ENCODE measurements around the gene PRKCD.

Gene PRKCD

GRCh38 chr3:53114412-53115074 lies 46.5 kb upstream of the PRKCD start:
- Histone ChIP-seq H3K79me1 (ENCODE audit: low read depth, low read length) (no peaks in the 10 kb centered on the region), H3K4me2 (ENCODE audit: insufficient read depth, low read length, poor library complexity, severe bottlenecking) (no peak overlapping the region), H3K9ac (ENCODE audit: low read depth, low read length, poor library complexity) (no peak overlapping the region), H3K27me3 (ENCODE audit: control insufficient read depth in 3 of 3, insufficient read depth in 3 of 3, low read depth in 1 of 3, low read length in 3 of 3) (no peaks in the 10 kb centered on the region), H3K4me3 (ENCODE audit: low read length in 2 of 2) (no peak overlapping the region), H2BK15ac (ENCODE audit: low read length) (no peak overlapping the region), H3K23ac (ENCODE audit: low read depth, low read length, poor library complexity) (no peak overlapping the region), H3K14ac (ENCODE audit: low read length) (no peak overlapping the region), H2AFZ (ENCODE audit: low read length) (no peak overlapping the region), H3K4ac (ENCODE audit: low read length) (no peak overlapping the region), H2BK5ac (ENCODE audit: low read length) (no peak overlapping the region), H4K8ac (ENCODE audit: low read depth, low read length) (no peak overlapping the region), H2BK120ac (ENCODE audit: low read depth, low read length) (no peak overlapping the region), H3K18ac (ENCODE audit: low read length) (no peak overlapping the region), H3K36me3 (replicated peaks in 1 of 2; ENCODE audit: control insufficient read depth in 2 of 2, insufficient read depth in 2 of 2, low read length in 2 of 2) (peaks cover 15 to 76% of the 10 kb centered on the region in 2 donors), H4K91ac (ENCODE audit: low read depth, low read length, poor library complexity) (no peak overlapping the region), H3K9me3 (replicated peaks in 1 of 2; ENCODE audit: control insufficient read depth in 2 of 2, insufficient read depth in 1 of 2, low read depth in 1 of 2, low read length in 2 of 2) (no peaks in the 10 kb centered on the region), H2AK5ac (ENCODE audit: low read depth, low read length) (no peak overlapping the region), H2BK12ac (ENCODE audit: low read length) (no peak overlapping the region), H3K4me1 (ENCODE audit: control insufficient read depth in 2 of 2, insufficient read depth in 1 of 2, low read depth in 1 of 2, low read length in 2 of 2) (no peaks in the 10 kb centered on the region), H3K27ac (replicated peaks; ENCODE audit: low read length) (no peak overlapping the region)
- no CpG with 5 or more reads among the region's 5 CpGs for WGBS, 2 donors (ENCODE audit: extremely low coverage in 2 of 2, insufficient read length in 2 of 2, insufficient replicate concordance in 1 of 2)
- DNase-seq (ENCODE audit: low spot score), result no peak

- Histone ChIP-seq H2BK12ac (ENCODE audit: low read length) (no peak overlapping the region), H3K27me3 (ENCODE audit: control insufficient read depth in 3 of 3, insufficient read depth in 3 of 3, low read depth in 1 of 3, low read length in 3 of 3) (no peaks in the 10 kb centered on the region), H3K23ac (ENCODE audit: low read depth, low read length, poor library complexity) (no peak overlapping the region), H3K36me3 (replicated peaks in 1 of 2; ENCODE audit: control insufficient read depth in 2 of 2, insufficient read depth in 2 of 2, low read length in 2 of 2) (peaks cover 25 to 79% of the 10 kb centered on the region in 2 donors), H3K14ac (ENCODE audit: low read length) (no peak overlapping the region), H2BK15ac (ENCODE audit: low read length) (no peak overlapping the region), H3K4me1 (ENCODE audit: control insufficient read depth in 2 of 2, insufficient read depth in 1 of 2, low read depth in 1 of 2, low read length in 2 of 2) (no peaks in the 10 kb centered on the region), H2AK5ac (ENCODE audit: low read depth, low read length) (no peak overlapping the region), H3K4me2 (ENCODE audit: insufficient read depth, low read length, poor library complexity, severe bottlenecking) (no peak overlapping the region), H3K4ac (ENCODE audit: low read length) (no peak overlapping the region), H4K91ac (ENCODE audit: low read depth, low read length, poor library complexity) (no peak overlapping the region), H4K8ac (ENCODE audit: low read depth, low read length) (no peak overlapping the region), H3K4me3 (ENCODE audit: low read length in 2 of 2) (no peak overlapping the region), H3K27ac (replicated peaks; ENCODE audit: low read length) (no peak overlapping the region), H2AFZ (ENCODE audit: low read length) (no peak overlapping the region), H3K9me3 (replicated peaks in 1 of 2; ENCODE audit: control insufficient read depth in 2 of 2, insufficient read depth in 1 of 2, low read depth in 1 of 2, low read length in 2 of 2) (no peaks in the 10 kb centered on the region), H2BK120ac (ENCODE audit: low read depth, low read length) (no peak overlapping the region), H3K18ac (ENCODE audit: low read length) (no peak overlapping the region), H3K79me1 (ENCODE audit: low read depth, low read length) (no peaks in the 10 kb centered on the region), H2BK5ac (ENCODE audit: low read length) (no peak overlapping the region), H3K9ac (ENCODE audit: low read depth, low read length, poor library complexity) (no peak overlapping the region)
- DNase-seq (ENCODE audit: low spot score), result no peak
- WGBS, 2 donors (ENCODE audit: extremely low coverage in 2 of 2, insufficient read length in 2 of 2, insufficient replicate concordance in 1 of 2), result no CpG with 5 or more reads among the region's 1 CpG
Observed at GRCh38 chr3:53116956-53117355, 44.1 kb upstream of the PRKCD start.

DNA sequence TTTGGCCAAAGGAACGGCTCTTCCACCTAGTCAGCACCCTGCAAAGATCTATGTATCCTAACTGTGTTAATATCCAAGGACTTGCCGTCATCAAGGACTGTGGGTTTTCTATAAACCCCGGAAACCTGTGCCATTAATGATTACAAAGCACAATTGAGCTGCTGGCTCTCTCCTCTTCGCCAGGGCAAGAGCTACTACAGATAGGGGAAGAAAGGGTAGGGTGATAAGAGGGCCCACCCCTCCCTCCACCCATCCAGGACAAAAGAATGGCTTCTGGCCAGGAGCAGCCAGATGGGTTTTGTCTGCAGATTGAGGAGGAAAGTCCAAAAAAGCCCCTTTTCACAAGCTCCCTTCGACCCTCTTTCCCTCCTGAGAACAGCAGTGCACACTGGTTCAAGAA lies 40.7 kb upstream of the PRKCD start:
- H2BK120ac ChIP-seq (ENCODE audit: low read depth, low read length), result no peak overlapping the region
- H3K4me3 ChIP-seq (ENCODE audit: low read length in 2 of 2), result no peak overlapping the region
- H3K79me1 ChIP-seq (ENCODE audit: low read depth, low read length), result no peaks in the 10 kb centered on the region
- no peak overlapping the region for H3K23ac ChIP-seq (ENCODE audit: low read depth, low read length, poor library complexity)
- H3K9me3 ChIP-seq (replicated peaks in 1 of 2; ENCODE audit: control insufficient read depth in 2 of 2, insufficient read depth in 1 of 2, low read depth in 1 of 2, low read length in 2 of 2), result no peaks in the 10 kb centered on the region
- H3K4me2 ChIP-seq (ENCODE audit: insufficient read depth, low read length, poor library complexity, severe bottlenecking), result no peak overlapping the region
- DNase-seq (ENCODE audit: low spot score), result no peak
- H2BK15ac ChIP-seq (ENCODE audit: low read length), result no peak overlapping the region
- no peak overlapping the region for H3K4ac ChIP-seq (ENCODE audit: low read length)
- no peak overlapping the region for H2AFZ ChIP-seq (ENCODE audit: low read length)
- H3K14ac ChIP-seq (ENCODE audit: low read length), result no peak overlapping the region
- H3K4me1 ChIP-seq (ENCODE audit: control insufficient read depth in 2 of 2, insufficient read depth in 1 of 2, low read depth in 1 of 2, low read length in 2 of 2), result no peaks in the 10 kb centered on the region
- H3K27me3 ChIP-seq (ENCODE audit: control insufficient read depth in 3 of 3, insufficient read depth in 3 of 3, low read depth in 1 of 3, low read length in 3 of 3), result no peaks in the 10 kb centered on the region
- no peak overlapping the region for H4K91ac ChIP-seq (ENCODE audit: low read depth, low read length, poor library complexity)
- no peak overlapping the region for H3K9ac ChIP-seq (ENCODE audit: low read depth, low read length, poor library complexity)
- H2AK5ac ChIP-seq (ENCODE audit: low read depth, low read length), result no peak overlapping the region
- H3K18ac ChIP-seq (ENCODE audit: low read length), result no peak overlapping the region
- no peak overlapping the region for H4K8ac ChIP-seq (ENCODE audit: low read depth, low read length)
- WGBS, 2 donors (ENCODE audit: extremely low coverage in 2 of 2, insufficient read length in 2 of 2, insufficient replicate concordance in 1 of 2), result no CpG with 5 or more reads among the region's 5 CpGs
- no peak overlapping the region for H2BK12ac ChIP-seq (ENCODE audit: low read length)
- H2BK5ac ChIP-seq (ENCODE audit: low read length), result no peak overlapping the region
- H3K36me3 ChIP-seq (replicated peaks in 1 of 2; ENCODE audit: control insufficient read depth in 2 of 2, insufficient read depth in 2 of 2, low read length in 2 of 2), result peaks cover 46 to 93% of the 10 kb centered on the region in 2 donors
- no peak overlapping the region for H3K27ac ChIP-seq (replicated peaks; ENCODE audit: low read length)

DNA sequence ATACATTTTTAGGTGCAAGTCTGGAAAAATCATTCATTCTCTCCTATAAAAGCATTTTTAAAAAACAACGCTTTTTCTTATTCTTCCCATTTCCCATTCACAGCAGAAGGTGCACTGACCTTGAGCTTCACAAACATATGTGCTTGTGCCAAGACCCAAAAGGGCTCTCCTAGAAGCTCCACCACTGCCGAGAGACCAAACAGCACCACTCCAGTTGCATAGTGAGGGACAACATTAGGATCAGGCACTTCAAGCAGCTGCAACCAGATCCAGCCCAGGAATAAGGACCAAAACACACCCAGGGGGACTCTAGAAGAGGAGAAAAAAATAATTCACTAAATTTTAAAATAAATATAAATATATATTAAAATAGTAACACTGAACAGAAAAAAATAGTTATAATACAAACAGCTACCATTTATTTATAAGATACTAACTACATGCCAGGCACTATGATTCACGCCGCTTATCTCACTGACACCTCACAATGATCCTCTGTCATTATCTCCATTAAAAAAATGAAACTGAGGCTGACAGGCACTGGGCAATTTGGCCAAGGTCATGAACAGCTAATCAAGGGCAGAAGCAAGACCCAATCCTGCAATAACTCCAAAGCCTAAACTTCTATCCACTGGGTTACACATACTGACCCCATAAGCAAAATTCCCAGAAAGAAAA lies 38.6 kb upstream of the PRKCD start:
- Histone ChIP-seq H3K23ac (ENCODE audit: low read depth, low read length, poor library complexity) (no peak overlapping the region), H2BK12ac (ENCODE audit: low read length) (no peak overlapping the region), H3K18ac (ENCODE audit: low read length) (no peak overlapping the region), H3K36me3 (replicated peaks in 1 of 2; ENCODE audit: control insufficient read depth in 2 of 2, insufficient read depth in 2 of 2, low read length in 2 of 2) (peaks cover 48 to 91% of the 10 kb centered on the region in 2 donors), H2AFZ (ENCODE audit: low read length) (no peak overlapping the region), H3K27me3 (ENCODE audit: control insufficient read depth in 3 of 3, insufficient read depth in 3 of 3, low read depth in 1 of 3, low read length in 3 of 3) (no peaks in the 10 kb centered on the region), H3K4me1 (ENCODE audit: control insufficient read depth in 2 of 2, insufficient read depth in 1 of 2, low read depth in 1 of 2, low read length in 2 of 2) (no peaks in the 10 kb centered on the region), H3K4me3 (ENCODE audit: low read length in 2 of 2) (no peak overlapping the region), H2BK15ac (ENCODE audit: low read length) (no peak overlapping the region), H2BK120ac (ENCODE audit: low read depth, low read length) (no peak overlapping the region), H3K9ac (ENCODE audit: low read depth, low read length, poor library complexity) (no peak overlapping the region), H3K14ac (ENCODE audit: low read length) (no peak overlapping the region), H2BK5ac (ENCODE audit: low read length) (no peak overlapping the region), H3K27ac (replicated peaks; ENCODE audit: low read length) (no peak overlapping the region), H3K4ac (ENCODE audit: low read length) (no peak overlapping the region), H2AK5ac (ENCODE audit: low read depth, low read length) (no peak overlapping the region), H4K8ac (ENCODE audit: low read depth, low read length) (no peak overlapping the region), H3K9me3 (replicated peaks in 1 of 2; ENCODE audit: control insufficient read depth in 2 of 2, insufficient read depth in 1 of 2, low read depth in 1 of 2, low read length in 2 of 2) (no peaks in the 10 kb centered on the region), H4K91ac (ENCODE audit: low read depth, low read length, poor library complexity) (no peak overlapping the region), H3K79me1 (ENCODE audit: low read depth, low read length) (no peaks in the 10 kb centered on the region), H3K4me2 (ENCODE audit: insufficient read depth, low read length, poor library complexity, severe bottlenecking) (no peak overlapping the region)
- no peak for DNase-seq (ENCODE audit: low spot score)
- no CpG with 5 or more reads among the region's 4 CpGs for WGBS, 2 donors (ENCODE audit: extremely low coverage in 2 of 2, insufficient read length in 2 of 2, insufficient replicate concordance in 1 of 2)
